Measurements from ENCODE around the gene ZBTB5. TPM values are rescaled to one million over a fixed set of nuclear protein-coding genes. Genes with fewer than 3 reads are reported as not detected.

The ZBTB5 gene
- total and polyA plus RNA-seq, 2 of the 8 experiments (the other 6 are each of a cell fraction or from before 2014, with no cell fraction given), result 13.3 to 14.5 TPM

- TF ChIP-seq SP1 (IDR thresholded peaks at IDR 0.05; ENCODE audit: low read depth, low read length) (peak; percentile 59), ATF2 (IDR thresholded peaks at IDR 0.05; ENCODE audit: low read length) (no peak)
- Histone ChIP-seq H3K9me3 (ENCODE audit: insufficient read depth in 2 of 2, low read depth in 1 of 2, low read length in 1 of 2) (0 out of 4 replicates have a peak, but pooled peaks cover 0 to under 1% of the 10 kb centered on the region in 2 experiments), H4K5ac (ENCODE audit: insufficient read length, low read depth, low read length) (no peak overlapping the region), H3K9ac (replicated peaks in 1 of 4; ENCODE audit: extremely low read depth in 1 of 4, low read depth in 3 of 4, low read length in 3 of 4) (no peak overlapping the region), H4K20me1 (replicated peaks in 1 of 2; ENCODE audit: control insufficient read depth in 1 of 2, insufficient read depth in 2 of 2, low read length in 2 of 2) (peaks cover 0 to 2% of the 10 kb centered on the region in 2 experiments), H2BK120ac (replicated peaks; ENCODE audit: low read depth, low read length) (no peak overlapping the region), H3K4me3 (ENCODE audit: extremely low read depth in 1 of 4, insufficient read depth in 2 of 4, low read depth in 3 of 4, low read length in 4 of 4) (no peak overlapping the region), H3K27ac (ENCODE audit: low read depth, low read length) (no peak overlapping the region), H3K27me3 (replicated peaks in 1 of 4; ENCODE audit: control insufficient read depth in 3 of 4, extremely low read depth in 1 of 4, insufficient read depth in 3 of 4, low read length in 3 of 4) (no peaks in the 10 kb centered on the region), H2BK5ac (ENCODE audit: low read depth, low read length) (no peak overlapping the region), H3K56ac (replicated peaks; ENCODE audit: insufficient read length, low read depth, low read length) (no peak overlapping the region), H3K36me3 (ENCODE audit: control insufficient read depth in 2 of 4, insufficient read depth in 4 of 4, low read length in 3 of 4) (no peaks in the 10 kb centered on the region), H3K4me1 (replicated peaks in 1 of 4; ENCODE audit: control insufficient read depth in 3 of 4, insufficient read depth in 4 of 4, low read length in 3 of 4) (peaks cover 2 to 14% (median 5%) of the 10 kb centered on the region in 4 experiments; a peak in 5 of 7 replicates), H4K8ac (ENCODE audit: extremely low read depth, insufficient read depth, low read length) (no peak overlapping the region), H3K79me1 (ENCODE audit: low read depth, low read length) (no peaks in the 10 kb centered on the region), H2AK5ac (ENCODE audit: low read depth, low read length) (no peak overlapping the region), H3K23ac (ENCODE audit: insufficient read length) (no peak overlapping the region), H3K18ac (ENCODE audit: extremely low read depth, low read length) (no peak overlapping the region), H4K91ac (replicated peaks; ENCODE audit: insufficient read length, low read length) (no peak overlapping the region), H3K14ac (ENCODE audit: insufficient read length) (no peak overlapping the region), H3K79me2 (ENCODE audit: control insufficient read depth in 1 of 2, insufficient read depth in 2 of 2, low read length in 2 of 2) (peaks cover 5 to 10% of the 10 kb centered on the region in 2 experiments), H2AFZ (ENCODE audit: low read length) (no peak overlapping the region), H3K23me2 (ENCODE audit: low read depth, low read length) (peaks cover 6% of the 10 kb centered on the region; the same call in 1 of the 2 replicates), H2BK20ac (ENCODE audit: low read length) (no peak overlapping the region), H3K4me2 (ENCODE audit: insufficient read depth in 1 of 2, low read depth in 2 of 2, low read length in 2 of 2) (no peak overlapping the region), H2BK15ac (ENCODE audit: low read length) (no peak overlapping the region), H2BK12ac (ENCODE audit: low read depth, low read length) (no peak overlapping the region), H3K4ac (replicated peaks; ENCODE audit: insufficient read length, low read depth, low read length) (no peak overlapping the region)
- 84% methylated on average over 3 of the region's 6 CpGs; no CpG with 5 or more reads in 1 of the 2 experiments for WGBS, 2 experiments (ENCODE audit: extremely low coverage in 1 of 2, insufficient coverage in 1 of 2, insufficient read length in 1 of 2, insufficient replicate concordance in 2 of 2, low coverage in 1 of 2, low lambda C conversion rate in 2 of 2, missing lambda C conversion rate in 1 of 2)
- ChIA-PET POLR2A (ENCODE audit: partially characterized antibody) (interaction anchor here (0.6 to 1.9 kb wide), 6 partner anchors 12 to 382 kb away, joined by 3 to 11 read pairs (median 3); partner anchors contain the start of genes EXOSC3 and POLR1E), CTCF (ENCODE audit: partially characterized antibody) (interaction anchor here (0.6 kb wide), 1 partner anchor 59 kb away, joined by 3 read pairs; no protein-coding TSS in a partner anchor)
- FAIRE-seq, result no peak
- no peak for DNase-seq (ENCODE audit: low read depth in 1 of 2, low spot score in 2 of 2)
Observed at GRCh38 chr9:37468620-37469019, 3.4 kb upstream of the ZBTB5 start.

Measured in H1 (cell line).